HG03520 (cell line): Measurements from ENCODE around the gene PRTFDC1.
"Not testable (repeated sequence)": the region's sequence is repeated elsewhere in the genome, so short reads cannot be mapped to it uniquely, and the experiment has no call there.

Source experiments
- ATAC-seq: cut with Tn5 transposase; IDR thresholded peaks from one replicate; pipeline ENCODE4 v1.9.1; 2021; ENCODE audit warnings: mild to moderate bottlenecking, moderate library complexity; ENCODE audit not compliant: unreplicated experiment

PRTFDC1 gene

DNA sequence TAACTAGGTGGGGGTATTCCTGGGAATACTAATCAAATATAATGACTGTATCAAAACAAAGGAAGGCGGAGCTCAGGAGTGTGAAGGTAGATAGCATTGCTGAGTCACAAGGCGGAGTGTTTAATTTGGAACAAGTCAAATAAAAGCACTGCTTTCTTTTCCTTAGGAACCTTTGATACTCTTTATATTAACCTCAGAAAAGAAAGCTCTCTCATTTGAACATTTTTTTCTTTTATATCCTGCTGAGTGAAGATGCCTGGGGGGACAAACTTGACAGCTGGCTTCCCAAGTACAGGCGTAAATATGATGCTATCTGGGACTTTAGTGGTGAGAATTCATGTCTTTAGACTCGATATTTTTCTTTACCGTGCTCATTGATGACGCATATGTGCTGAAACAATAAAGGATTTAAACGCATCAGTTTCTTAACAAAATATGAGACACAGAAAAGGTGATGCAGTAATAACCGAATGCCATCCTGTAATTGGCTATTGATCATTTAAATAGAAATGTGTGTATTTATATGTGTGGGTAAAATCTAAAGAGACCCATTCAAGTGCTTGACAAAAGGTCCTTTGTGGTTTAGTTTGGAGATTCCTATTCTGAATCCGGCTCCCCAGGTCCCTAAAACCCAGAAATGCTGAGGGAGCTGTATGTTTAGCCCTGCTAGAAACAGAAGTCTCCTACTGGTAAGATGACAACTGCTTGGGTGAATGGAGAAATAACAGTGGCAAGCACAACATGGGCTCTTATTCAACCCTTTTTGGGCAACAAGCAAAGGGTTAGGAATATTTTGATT, 102.7 kb downstream of the PRTFDC1 start:
- no peak for ATAC-seq

DNA sequence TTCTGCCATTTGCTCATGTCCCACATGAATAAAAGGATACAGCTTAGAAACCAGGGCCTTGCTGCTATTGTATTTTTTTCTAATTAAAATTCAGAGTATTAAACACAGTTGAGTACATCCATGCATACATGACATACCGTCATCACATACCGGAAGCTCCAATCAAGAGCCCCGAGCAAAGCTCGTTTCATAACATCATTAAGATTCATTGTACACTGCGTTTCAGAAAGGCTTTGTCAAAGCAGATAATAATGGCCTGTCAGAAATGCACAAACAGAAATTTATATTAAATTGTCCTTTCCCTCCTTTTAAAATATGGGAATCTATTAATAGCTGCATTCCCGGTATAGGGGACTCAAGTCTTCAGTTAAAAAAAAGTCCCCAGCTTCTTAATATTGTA, 103.4 kb downstream of the PRTFDC1 start:
- no peak for ATAC-seq

GRCh38 chr10:24848195-24848594, 104.2 kb downstream of the PRTFDC1 start:
- ATAC-seq, result no peak

GRCh38 chr10:24847112-24848070, 105.0 kb downstream of the PRTFDC1 start:
- no peak for ATAC-seq

DNA sequence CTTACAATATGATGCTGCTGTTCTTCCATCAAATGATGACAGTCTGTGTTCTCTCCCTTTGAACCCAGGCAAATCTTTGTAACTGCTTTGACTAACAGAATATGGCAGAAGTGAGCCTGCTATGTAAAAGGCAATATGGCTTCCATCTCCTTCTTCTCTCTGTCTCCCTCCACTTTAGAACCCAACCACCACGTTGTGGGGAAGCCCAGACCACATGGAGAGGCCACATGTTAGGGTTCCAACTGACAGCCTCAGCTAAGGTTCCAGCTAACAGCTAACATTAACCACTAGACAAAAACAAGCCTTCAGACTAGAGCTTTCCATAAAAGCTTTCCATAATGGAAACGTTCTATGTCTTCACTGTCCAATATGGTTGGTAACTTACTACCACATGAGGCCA, 107.7 kb downstream of the PRTFDC1 start:
- ATAC-seq, result no peak

DNA sequence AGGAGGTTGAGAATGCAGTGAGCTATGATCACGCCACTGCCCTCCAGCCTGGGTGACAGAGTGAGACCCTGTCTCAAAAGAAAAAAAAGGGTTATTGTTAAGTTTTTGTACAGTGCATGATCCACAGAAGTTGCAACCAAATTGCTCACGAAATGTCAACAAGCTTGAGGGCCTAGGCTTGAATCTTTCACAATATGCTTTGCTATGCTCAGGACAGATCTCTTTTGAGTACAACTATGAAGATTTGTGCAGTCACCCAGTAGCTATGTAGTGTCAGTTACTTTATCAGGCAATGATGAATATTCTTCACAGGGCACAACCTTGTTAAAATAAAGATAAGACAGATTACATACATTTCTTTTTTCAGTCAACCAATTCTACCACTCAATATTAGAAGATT, 109.2 kb downstream of the PRTFDC1 start:
- ATAC-seq, result no peak

DNA sequence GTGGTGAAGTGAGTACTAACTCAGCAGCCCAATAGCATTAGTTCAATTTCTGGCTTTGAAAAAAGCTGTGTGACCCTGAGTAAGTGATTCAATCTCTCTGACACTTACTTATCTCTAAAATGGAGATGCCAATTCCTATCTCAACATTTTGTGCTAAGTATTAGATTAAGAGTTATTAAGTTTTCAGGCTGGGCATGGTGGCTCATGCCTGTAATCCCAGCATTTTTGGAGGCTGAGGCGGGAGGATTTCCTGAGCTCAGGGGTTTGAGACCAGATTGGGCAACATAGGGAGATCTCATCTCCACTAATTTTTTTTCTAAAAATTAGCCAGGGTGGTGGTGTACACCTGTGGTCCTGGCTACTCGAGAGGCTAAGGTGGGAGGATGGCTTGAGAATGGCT, 109.5 kb downstream of the PRTFDC1 start:
- ATAC-seq, result no peak

DNA sequence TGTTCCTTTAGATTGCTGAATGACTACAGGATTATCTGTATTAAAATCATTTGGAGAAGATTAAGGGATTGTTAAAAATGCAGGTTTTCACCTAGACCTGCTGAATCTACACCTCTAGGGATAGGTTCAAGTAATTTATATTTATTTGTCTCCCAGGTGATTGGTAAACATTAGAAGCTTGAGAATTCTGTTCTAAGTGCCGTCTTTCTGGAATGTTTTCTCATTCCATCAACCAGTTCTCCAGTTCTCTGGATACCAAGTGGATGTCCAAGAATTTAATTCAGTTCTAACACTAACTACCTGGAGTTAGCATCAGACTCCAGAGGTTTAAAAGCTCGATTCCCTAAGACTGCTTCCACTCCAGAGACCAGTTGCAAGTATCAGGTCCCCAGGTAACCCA, 110.9 kb downstream of the PRTFDC1 start:
- no peak for ATAC-seq

DNA sequence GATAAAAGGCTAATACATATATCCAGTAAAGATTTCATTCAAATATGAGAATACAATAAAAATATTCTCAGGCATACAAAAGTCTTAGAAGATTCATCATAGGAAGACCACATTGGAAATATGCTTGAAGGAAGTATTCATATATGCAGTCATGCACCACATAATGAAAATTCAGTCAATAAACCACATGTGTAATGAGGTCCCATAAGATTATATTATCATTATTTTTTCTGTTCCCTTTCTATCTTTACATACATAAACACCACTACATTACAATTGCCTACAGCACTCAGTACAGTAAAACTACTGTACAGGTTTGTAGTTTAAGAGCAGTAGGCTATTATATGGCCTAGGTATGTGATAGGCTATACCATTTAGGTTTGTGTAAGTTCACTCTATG, 111.6 kb downstream of the PRTFDC1 start:
- no peak for ATAC-seq

DNA sequence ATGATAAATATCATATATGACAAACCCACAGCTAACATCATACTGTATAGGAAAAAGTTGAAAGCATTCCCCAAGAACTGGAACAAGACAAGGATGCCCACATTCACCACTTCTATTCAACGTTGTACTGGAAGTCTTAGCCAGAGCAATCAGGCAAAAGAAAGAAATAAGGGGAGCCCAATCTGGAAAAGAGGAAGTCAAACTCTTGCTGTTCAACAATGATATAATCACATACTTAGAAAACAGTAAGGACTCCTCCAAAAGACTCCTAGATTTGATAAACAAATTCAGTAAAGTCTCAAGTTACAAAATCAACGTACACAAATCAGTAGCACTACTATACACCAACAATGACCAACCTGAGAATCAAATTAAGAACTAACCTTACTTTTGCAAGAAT, 114.6 kb downstream of the PRTFDC1 start:
- ATAC-seq, result not testable (repeated sequence)

DNA sequence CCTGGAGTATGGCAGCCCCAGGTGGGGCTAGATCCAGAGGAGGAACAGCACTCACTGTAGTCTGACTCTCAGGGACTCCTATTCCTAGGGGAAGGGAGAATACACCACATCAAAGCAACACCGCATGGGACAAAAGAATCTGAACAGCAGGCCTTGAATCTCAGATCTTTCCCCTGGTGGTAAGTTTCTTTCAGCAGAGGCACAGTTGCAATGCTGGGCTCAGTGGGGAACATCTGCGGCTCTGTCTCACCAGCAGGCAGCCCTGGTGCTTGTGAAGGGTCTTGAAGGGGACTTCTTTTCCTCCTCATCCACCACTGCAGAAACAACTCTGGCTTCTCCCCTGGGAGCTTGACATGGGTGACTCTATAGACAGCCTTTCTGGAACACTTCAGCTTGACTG, 117.5 kb downstream of the PRTFDC1 start:
- ATAC-seq, result no peak

DNA sequence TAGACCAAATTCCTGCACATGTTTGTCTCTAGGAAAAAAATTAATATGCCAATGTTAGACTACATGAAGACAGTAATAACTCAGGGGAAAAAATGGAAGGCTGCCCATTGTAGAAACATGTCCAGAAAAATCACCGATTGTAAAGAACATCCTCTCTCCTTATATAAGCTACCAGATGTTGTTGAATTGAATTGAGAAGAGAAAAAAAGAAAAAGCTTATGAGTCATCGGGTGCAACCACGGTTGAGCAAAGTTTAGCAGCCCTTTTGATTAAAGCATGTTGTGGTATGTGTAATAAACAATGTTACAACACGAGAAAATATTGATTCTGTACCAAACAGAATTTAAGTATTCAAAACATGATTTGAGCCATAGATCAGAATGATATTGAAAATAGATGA, 126.4 kb downstream of the PRTFDC1 start:
- no peak for ATAC-seq

- ATAC-seq, result no peak
Observed at GRCh38 chr10:24825551-24825950, 126.9 kb downstream of the PRTFDC1 start.

DNA sequence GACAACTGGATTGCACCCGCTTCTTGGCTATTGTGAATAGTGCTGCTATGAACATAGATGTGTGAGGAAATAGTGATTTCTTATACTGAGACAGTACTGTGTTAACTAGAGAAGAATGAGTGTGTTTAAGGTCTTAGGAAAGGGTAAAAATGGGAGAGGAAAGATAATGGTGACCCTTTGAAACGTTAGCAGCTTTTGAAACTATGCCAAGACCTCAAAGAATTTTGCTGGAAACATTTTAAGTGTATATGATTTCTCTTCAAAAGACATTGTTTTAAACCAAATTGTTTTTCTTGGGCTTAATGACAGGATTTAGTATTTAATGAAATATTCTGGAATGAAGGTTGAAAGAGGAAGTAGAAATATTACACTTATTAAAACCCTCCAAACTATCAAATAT, 127.9 kb downstream of the PRTFDC1 start:
- ATAC-seq, result no peak

GRCh38 chr10:24824124-24824523, 128.3 kb downstream of the PRTFDC1 start:
- ATAC-seq, result no peak

GRCh38 chr10:24822590-24822989, 129.8 kb downstream of the PRTFDC1 start:
- peak; percentile 89 for ATAC-seq

DNA sequence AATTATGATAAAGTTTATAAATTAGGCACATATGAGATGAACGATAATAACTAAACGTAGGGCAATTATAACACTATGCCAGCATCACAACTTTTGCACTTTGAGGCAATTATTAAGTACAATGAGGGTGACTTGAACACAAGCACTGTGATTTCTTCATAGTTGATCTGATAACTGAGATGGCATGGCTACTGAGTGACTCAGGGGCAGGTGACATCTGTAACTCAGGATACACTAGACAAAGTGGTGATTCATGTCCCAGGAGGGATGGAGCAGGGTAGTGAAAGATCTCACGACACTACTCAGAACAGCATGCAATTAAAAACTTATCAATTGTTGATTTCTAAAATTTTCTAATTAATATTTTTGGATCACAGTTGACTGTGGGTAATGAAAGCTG, 130.4 kb downstream of the PRTFDC1 start:
- no peak for ATAC-seq

- ATAC-seq, result no peak
Observed at GRCh38 chr10:24816868-24817396, 135.5 kb downstream of the PRTFDC1 start.

DNA sequence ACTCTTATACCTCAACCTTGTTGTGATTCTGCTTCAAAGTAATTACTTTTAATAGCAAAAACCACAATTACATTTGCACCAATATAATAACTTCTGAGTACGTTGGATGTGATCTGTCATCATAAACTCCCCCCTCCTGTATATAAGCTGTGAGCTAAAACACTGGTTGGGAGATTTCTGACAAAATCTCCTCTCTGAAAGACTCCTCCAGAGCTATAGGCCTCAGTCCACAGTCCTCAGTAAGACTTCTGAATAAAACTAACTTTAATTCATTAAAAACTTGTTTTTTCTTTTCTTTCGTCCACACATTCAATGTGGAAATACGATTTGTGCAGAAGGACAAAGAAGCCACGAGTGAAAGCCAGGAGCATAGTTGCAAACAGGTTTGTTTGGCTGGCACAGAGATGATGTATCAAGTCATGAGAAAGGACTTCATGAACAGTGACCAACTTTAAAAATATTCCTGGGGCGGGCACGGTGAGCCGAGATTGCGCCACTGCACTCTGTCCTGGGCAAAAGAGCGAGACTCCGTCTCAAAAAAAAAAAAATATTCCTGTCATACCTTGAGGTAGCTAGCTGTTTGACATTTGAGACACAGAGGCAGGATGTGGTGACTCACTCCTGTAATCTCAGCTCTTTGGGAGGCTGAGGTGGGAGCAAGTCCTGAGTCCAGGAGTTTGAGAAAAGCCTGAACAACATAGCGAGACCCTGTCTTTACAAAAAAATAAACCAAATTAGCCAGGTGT, 137.7 kb downstream of the PRTFDC1 start:
- ATAC-seq, result no peak

DNA sequence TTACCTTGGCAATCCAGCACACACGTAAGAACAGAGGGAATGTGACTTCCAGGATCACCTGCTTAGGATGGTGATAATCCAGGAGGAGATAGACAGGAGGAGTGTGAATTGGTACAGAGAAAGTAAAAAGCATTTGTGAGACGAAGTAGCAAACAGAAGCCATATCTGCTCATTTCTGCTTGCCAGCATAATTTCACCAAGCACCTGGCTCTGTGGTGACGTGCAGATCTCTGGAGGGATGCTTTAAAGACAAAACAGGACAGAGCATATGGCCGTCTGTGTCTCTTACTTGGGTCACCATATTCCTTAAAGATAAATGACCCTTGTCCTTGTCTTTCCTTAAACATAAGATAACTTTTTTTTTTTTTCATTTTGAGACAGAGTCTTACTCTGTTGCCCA, 138.6 kb downstream of the PRTFDC1 start:
- no peak for ATAC-seq

DNA sequence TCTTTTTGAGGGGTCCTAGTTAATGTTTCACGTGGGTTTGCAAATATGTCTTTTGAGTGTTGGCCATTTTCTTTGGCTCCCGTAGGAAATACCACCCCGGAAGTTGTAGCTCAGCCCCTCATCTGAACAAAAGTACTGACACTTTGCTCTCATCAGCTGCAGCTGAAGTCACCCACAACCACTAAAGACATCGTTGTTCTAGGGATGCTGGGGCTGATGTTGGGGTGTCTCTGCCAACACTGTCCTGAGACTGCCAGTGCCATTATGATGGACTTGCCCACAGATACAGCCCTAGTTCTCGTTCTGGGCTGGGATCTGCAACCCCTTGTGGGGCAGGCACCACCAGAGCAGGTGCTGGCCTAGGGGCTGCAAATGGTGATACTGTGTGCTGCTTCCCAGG, 146.1 kb downstream of the PRTFDC1 start:
- no peak for ATAC-seq
